ENCODE measurements around the gene PTCH1.
A peak's percentile ranks its signal among the peaks of the same experiment; 100 is the strongest.

The PTCH1 gene

GRCh38 chr9:95497772-95498171, 19.0 kb downstream of the PTCH1 start:
- DNase-seq (ENCODE audit: low spot score): no peak

- DNase-seq (ENCODE audit: low spot score): no peak
Measured at GRCh38 chr9:95496687-95497086, 20.1 kb downstream of the PTCH1 start.

GRCh38 chr9:95495961-95496360, 20.8 kb downstream of the PTCH1 start:
- no peak for DNase-seq (ENCODE audit: low spot score)

GRCh38 chr9:95495529-95495928, 21.2 kb downstream of the PTCH1 start:
- no peak for DNase-seq (ENCODE audit: low spot score)

DNA sequence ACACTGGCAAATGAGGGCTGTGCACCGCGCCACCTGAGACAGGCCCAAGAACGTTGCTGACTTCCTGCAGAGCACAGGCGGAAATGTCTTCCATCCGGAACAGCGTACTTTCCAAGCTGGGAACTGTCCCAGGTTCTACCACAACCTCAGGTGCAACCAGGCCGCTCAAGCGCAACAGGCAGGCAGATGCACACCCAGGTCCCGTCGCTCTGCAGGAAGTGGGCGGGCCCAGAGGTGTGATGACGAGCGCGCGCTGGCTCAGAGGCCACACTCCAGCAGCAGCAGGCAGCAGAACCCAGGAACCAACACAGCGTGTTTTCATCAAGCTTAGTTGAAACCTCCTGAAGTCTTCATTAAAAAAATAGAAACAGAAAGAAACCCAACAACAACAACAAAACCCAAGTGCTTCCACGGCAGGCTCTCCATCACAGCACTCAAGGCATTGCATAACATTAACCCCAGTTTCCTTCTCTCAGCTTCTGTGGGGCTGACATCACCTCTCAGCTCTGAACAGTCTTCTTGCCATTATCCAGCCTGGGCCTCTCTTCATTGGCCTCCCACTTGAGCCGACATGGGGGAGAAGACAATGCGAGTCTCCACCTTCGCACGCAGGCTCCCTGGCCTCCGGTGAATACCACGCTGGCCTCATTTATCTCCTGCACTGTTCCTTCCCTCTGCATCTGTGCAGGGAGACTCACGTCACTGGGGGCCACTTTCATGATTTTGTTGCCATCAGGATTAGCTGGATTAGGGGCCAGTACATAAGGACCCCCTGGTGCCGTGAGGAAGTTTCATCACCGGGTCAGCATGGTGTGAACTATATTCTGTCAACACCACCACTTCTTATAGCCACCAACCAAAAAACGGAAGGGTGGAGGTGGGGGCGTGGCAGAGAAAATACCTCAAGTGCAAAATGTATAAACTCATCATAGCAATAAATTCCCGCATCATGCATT, 22.1 kb downstream of the PTCH1 start:
- peak; percentile 74 for DNase-seq (ENCODE audit: low spot score)

GRCh38 chr9:95494022-95494415, 22.8 kb downstream of the PTCH1 start:
- peak; percentile 94 for DNase-seq (ENCODE audit: low spot score)

DNA sequence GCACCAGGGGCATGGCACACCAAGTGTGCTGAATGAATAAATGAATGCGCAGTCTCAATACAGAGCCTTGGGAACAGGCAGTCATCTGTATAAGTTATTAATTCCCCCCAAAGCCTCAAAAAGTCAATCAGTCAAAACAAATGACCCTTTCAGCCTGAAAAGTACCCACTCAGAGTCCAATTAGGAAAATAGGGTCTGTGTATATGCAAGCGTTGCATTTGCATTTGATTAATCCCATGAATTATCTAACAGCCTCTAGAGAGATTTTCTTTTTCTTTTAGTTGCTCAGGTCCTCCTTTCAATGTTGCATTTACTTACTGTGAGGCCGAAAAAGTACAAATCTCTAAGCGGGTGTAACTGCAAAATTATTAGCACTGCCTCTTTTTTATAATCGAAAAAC, 23.4 kb downstream of the PTCH1 start:
- no peak for DNase-seq (ENCODE audit: low spot score)

DNA sequence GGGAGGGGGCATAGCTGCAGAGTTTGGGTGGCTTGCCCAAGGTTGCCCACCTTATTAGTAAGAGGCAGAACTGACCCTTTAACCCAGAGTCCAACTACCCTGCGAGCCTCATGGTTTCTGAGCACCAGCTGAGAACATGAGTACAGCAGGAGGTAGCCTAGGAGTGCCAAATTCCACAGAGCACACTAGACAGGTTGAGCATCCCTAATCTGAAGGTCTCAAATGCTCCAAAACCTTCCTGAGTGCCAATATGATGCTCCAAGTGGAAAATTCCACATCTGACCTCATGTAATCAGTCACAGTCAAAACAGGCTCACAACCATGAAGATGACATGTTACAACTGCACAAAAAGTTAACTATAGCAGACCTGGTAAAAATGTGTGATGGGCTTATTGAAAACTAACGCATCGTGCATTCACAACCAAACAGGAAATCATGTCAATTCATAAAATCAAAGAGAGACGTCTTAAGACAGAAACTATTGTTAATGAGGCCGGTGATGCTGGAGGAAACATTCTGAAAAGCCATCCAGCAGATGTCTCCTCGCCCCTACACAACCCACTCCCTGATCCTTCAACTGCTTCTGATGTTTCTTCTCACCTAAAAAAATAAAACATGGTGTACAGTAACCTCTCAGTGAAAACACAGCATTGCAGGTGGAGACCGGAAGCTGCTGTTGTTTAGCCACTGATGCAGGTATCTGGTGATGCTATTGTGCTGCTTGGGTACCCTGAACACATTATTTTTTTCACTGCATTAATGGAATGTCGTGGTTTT, 25.0 kb downstream of the PTCH1 start:
- DNase-seq (ENCODE audit: low spot score): no peak

GRCh38 chr9:95488954-95489353, 27.8 kb downstream of the PTCH1 start:
- no peak for DNase-seq (ENCODE audit: low spot score)

DNA sequence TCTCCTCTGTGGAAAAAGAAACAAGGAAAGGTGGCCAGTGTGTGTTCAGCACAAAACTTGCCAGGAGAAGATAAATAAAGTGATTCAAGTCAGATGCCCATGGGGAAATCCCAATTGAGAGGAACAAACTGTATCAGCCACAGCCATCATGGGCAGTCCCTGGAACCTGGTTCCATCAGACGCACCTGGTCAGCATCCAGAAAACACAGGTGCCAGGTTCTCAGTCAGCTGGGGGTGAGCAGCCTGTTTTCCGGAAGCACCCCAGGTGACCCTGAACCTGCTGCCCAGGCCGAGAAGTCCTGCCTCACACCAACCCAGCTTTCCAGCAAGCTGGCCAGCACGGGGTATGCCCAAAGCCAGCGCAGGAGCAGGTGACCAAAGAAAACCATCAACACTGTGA, 30.5 kb downstream of the PTCH1 start:
- DNase-seq (ENCODE audit: low spot score): no peak

DNA sequence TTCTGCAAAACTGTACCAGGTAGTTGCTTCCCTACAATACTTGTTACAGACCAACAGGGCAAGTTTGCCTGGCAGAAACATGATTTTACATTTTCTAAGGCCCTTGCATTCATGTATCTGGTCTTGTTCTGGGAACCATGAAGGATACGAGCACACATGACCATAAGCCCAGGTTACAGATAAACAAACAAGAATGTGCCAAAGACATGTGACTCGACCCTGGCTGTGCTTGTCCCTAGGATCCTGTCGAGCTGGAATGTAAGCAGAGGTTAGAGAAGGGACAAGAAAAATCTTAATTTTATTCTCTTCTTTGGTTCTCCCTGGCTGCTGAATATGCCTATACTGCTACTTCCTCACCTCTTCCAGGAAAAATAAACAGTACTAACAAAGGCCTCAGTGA, 32.5 kb downstream of the PTCH1 start:
- DNase-seq (ENCODE audit: low spot score): no peak

GRCh38 chr9:95483431-95483830, 33.3 kb downstream of the PTCH1 start:
- no peak for DNase-seq (ENCODE audit: low spot score)

DNA sequence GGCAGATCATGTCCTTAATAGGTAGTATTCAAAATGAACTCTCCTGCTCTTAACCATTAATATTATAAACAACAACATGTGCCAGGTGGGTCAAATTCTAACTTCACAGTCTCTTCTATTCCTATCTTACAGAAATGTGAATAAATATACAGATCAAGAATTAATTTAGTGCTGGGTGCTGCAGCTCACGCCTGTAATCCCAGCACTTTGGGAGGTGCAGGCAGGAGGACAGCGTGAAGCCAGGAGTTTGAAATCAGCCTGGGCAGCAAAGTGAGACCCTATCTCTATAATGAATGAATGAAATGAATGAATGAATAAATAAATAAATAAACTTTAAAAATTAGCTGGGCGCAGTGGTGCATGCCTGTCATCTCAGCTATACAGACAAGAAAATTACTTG, 34.1 kb downstream of the PTCH1 start:
- no peak for DNase-seq (ENCODE audit: low spot score)

GRCh38 chr9:95481000-95481399, 35.8 kb downstream of the PTCH1 start:
- no peak for DNase-seq (ENCODE audit: low spot score)

DNA sequence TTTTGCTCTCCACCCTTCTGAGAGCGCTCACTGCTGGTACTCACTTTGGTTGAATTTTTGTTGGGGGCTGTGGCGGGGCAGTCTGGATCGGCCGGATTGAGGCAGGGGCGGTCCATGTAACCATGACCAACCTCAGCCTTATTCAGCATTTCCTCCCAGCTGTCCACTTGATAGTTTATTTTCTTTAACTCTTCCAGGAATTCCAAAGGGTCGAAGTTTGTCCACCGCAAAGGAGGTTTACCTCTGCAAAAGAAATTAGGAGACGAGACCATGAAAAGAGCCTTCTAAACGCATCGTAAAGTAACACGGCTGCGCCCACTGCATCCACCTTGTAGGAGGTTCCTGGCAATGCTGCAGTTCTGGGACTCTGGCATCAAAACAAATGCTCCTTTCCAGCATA, 36.4 kb downstream of the PTCH1 start:
- DNase-seq (ENCODE audit: low spot score): no peak

DNA sequence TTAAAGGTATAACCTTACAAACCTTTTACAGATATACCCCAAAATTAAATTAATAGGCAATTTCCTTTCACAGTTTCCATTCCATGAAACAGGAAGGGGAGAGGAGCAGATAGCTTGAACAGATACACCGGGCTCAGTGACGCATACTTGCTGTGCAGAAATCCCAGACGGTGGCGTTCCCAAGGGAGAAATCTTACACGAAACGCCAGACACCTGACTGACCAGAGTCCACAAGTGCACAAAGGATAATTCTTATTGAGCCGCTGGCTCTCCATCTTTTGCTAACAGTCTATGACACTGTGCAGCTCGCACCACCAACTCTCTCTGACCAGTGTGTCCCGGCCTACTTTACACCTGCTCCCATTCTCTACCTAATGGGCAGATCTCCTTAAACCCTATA, 37.4 kb downstream of the PTCH1 start:
- no peak for DNase-seq (ENCODE audit: low spot score)

GRCh38 chr9:95478335-95478734, 38.4 kb downstream of the PTCH1 start:
- DNase-seq (ENCODE audit: low spot score): no peak

GRCh38 chr9:95477885-95478284, 38.9 kb downstream of the PTCH1 start:
- no peak for DNase-seq (ENCODE audit: low spot score)

- no peak for DNase-seq (ENCODE audit: low spot score)
Measured at GRCh38 chr9:95477441-95477840, 39.3 kb downstream of the PTCH1 start.

- DNase-seq (ENCODE audit: low spot score): no peak
Measured at GRCh38 chr9:95468791-95469190, 48.0 kb downstream of the PTCH1 start.

- no peak for DNase-seq (ENCODE audit: low spot score)
Measured at GRCh38 chr9:95465115-95465514, 51.7 kb downstream of the PTCH1 start.

DNA sequence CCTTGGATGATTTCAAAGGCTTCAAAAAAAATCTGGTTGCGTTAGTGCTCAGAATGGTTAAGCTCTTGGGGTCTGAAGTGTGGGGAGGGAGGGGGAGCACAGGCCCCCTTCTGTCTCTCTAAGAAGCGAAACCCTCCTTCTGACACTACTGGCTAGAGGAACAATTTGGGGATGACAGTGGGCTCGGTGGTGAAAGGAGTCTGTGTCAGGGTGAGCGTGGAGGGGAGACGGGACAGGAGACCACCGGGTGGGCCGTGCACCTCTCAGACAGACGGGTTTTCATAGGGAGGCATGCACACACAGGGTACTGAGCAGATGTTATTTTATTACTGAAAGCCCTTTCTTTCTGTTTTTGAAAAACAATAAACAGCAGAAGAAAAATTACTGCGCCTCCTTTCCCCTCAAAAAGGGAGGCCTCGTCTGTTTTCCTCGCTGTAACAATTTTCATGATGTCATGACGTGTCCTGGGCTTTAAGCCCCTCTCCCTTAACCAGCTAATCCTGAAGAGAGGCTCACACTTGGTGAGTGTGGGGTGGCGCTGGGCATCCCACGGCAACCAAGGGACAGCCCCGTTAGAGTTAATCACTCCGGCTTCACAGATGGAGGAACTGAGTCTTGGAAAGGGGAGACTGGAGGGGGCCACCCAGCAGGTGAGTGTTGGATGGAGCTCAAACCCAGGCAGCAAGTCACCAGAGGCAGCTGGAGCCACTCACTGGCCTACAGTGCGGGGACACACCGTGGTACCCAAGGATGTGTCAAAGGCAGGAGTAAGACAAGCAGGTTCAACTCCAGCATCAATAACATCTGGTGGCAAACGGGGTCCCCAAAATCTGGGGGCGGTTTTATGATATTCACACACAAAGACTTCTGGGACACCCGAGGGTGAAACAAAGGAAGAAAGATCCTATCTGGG, 53.4 kb downstream of the PTCH1 start:
- no peak for DNase-seq (ENCODE audit: low spot score)
